ENCODE data around the gene GADD45A.
"Not testable (repeated sequence)": the region's sequence is repeated elsewhere in the genome, so short reads cannot be mapped to it uniquely, and the experiment has no call there.

Gene GADD45A

DNA sequence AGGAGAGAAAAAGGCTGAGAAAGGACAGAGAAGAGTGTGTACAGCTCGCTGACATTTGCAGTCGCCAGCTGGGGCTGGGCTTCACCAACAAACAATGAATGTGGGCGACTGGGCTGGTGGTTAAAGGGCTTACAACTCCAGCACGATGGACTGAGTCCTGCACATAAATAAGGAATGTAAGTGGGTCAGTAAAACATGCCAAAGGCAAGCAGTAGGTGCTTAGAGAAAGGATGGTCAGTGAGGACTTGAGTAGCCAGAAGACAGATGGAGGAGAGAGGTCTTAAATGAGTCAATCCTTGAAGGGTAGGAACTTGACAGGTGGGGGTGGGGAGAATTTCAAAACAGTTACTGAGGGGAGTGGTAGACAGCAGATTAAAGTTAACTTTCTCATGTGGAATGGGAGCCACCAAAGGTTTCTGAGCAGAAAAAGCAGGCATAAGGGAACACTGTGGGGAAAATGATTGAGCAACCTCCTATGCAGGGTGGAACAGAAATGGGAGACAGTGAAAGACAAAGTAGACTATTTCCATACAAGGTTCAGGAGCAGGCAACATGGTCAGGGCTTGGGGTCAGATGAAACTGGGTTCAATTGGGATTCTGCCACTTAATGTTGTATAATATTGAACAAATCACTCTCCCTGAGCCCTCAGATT lies 37.4 kb downstream of the GADD45A start:
- no peak for DNase-seq

DNA sequence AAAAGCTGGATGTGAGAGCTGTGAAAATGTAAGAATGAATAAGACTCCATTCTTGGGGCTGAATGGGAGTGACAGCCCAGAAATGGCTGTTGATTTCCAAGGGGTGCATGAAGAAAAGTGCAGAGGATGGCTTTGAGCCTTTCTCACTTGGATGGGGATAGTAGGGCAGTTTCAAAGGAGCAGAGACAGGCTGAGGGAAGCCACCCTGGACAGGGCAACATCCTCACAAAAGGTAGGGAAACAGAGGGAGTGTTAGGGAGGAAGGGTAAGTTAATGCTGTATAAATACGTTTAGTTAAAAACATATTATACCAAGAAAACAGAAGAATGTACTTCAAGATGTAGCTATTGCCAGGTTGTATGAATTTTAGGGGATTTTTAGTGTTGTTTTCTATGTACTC lies 38.1 kb downstream of the GADD45A start:
- no peak for DNase-seq

DNA sequence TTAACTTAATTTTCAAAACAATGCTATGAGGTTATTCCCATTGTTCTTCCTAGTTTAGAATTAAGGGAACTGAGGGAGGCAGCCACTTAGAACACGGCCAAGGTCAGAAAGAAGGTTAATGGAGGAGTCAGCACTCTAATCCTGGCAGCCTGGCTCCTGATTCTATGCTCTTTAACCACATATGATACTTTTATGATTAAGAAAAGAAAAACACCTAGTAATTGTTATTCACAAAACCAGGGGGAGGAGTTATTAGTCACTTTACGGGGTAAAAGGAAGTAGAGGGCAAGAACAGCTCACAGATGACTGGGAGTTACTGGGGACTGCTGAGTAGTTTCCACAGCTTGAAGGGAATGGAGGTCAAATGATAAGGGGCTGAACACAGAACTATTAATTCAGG lies 38.6 kb downstream of the GADD45A start:
- no peak for DNase-seq

DNA sequence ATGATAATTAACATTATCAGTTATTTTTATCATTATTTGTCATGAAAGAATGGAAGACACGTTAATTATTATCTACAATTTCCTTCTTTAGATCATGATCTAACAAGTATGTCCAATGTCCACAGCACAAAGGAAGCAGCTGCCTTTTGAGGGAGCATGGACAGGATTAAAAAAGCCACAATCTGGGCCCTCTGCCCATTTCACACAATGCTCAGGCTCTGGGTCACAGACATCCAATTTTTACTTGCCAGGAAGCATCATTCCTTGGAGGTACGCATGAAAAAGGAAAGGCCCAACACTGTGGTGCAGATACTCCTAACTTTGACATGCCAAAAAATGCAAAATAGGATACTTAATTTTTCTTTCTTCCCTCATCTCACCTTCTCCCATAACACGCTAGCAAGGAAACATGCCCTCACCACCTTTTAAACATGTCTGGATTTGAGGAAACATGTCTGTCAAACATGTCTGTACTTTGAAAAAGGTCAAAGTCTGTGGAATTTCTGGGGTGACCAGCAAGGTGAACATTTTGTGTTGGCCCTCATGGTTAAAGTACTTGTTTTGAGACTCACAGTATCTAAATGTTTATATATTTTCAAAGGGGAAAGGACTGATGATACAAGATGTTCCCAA lies 40.0 kb downstream of the GADD45A start:
- no peak for DNase-seq

DNA sequence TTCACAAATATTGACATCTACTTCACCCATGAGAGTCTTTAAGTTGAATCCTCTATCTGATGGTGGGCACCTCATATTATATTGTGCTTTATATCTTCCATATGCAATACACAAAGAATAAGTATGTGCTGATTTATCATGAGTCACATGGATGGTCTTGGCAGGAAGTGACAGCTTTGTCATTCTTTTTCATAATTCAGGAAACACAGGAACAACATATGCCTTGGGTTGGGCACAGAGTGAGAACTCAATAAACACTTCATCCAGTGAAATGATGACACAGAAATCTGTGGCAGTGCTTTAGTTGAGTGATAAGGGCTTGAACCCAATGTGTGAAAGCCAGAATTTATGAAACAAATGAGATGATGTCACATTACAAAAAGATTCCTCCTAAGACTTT lies 41.2 kb downstream of the GADD45A start:
- DNase-seq = no peak

DNA sequence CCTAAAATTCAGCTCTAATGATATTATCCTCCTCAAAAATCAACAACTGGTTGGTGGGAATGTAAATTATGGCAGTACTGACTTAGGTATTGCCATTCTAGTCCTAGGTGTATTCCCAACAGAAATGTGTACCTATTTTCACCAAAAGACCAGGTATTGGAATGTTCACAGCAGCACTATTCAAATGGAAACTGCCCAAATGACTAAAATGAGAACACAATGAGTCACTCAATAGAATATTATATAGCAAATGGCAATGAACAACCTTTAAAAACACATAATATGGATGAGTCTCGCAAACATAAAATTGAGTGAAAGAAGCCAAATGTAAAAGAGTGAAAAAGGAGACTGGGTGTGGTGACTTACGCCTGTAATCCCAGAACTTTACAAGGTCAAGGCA lies 44.9 kb downstream of the GADD45A start:
- DNase-seq = no peak

DNA sequence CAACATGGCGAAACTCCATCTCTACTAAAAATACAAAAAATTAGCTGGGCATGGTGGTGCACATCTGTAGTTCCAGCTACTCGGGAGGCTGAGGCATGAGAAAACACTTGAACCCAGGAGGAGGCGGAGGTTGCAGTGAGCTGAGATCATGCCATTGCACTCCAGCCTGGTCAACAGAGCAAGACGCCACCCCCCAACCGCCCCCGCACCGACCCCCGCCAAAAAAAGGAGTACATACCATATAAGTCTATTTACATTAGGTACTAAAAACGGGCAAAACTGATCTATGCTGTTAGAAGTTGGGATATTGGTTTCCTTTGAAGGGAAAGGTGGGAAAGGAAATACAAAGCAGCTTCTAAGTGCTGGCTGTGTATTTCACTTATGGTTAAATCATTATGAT lies 45.3 kb downstream of the GADD45A start:
- DNase-seq = not testable (repeated sequence)

DNA sequence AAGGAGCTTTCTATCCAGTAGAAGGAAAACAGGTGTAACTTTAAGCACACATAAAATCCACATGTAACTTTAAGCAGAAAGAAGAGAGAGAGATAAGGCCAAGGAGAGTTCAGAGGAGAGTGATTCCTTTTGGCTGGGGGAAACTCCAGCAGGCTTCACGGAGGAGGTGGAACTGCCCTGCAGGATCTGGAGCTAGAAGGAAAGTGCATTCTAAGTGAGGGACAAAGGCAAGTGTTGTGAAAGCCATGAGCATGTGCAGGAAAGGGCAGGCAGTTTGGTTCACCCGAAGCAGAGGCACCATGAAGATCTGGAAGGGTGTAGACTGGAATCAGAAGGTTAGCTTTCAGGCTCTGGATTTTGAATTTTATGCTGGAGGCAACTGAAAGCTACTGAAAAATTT lies 46.3 kb downstream of the GADD45A start:
- DNase-seq = no peak

DNA sequence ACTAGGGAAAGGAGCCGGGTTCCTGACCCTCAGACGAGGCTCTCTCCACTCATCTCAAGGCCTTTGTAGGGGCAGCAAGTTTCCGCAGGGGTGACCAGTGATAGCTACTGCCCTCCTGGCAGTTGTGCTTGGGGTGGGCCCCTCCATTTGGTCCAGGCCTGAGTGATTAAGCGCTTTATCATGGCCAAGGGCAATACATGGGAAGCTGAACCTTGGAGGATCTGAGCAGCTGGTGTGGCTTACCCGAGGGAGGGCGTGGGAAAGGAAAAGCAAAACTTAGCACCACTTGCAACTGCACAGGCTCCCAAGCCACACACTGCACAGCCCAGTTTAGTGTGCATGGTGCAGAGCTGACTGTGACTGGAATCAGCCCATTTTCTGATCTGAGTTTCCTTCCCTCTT lies 47.8 kb downstream of the GADD45A start:
- DNase-seq = no peak

DNA sequence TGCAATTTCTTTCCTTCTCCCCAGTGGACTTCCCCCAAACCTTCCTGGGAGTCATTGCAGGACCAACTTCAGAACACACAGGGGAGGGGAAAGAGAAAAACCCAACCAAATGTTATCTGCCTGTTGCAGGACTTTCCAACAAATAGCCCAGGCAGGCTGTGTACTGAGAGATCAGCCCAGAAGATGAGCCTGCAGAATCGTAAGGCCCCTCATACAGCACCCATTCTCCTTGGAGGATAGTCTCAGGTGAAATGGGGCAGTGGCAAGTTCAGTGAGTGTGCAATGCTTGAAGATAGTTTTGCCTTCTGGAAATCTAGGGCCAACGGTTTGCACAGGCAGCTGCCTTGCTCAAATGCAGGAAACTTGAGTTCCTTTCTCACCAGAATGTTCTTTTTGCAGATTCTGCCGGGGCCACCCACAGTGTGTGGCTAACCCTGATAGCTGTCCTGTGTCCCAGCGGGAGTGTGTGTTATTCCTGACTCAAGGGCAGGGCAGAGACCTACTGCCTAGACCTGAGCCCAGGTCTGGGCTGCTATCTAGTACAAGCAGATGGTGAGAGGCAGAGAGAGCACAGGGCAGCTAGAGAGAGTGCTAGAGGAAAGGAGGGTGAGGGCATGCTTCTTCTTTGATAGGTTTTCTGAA lies 48.8 kb downstream of the GADD45A start:
- DNase-seq = no peak

DNA sequence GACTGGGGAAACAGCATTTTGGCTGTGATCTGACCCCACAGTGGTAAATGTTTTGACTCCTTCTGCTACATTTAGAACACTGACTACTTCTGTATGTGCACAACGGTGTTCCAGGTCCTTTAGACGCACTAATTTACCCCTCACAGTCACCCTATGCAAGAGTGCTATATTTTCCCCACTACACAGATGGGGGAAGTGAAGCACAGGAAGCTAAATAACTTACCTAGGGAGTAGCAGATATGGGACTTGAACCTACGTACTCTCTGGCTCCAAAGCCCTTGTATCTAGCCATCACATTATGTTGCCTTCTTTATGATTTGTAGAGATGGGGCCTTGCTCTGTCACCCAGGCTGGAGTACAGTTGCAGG lies 49.3 kb downstream of the GADD45A start:
- DNase-seq = no peak

DNA sequence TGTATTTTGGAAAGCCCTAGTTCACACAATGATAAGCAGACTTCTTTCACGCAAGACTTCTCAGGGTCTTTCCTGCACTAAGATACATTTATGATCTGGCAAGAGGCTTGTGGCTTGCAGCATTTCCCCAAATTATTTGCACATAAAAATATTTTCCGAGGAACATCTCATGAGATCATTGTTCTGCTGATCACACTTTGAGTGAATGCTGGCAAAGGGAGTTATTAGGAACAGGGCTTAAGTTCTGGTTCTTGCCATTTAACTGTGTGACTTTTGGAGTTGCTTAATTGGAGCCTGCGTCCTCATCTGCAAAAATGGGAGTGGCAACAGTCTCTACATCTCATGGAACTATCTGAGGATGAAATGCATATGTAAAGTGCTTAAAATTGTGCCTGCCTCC lies 50.2 kb downstream of the GADD45A start:
- DNase-seq = no peak

DNA sequence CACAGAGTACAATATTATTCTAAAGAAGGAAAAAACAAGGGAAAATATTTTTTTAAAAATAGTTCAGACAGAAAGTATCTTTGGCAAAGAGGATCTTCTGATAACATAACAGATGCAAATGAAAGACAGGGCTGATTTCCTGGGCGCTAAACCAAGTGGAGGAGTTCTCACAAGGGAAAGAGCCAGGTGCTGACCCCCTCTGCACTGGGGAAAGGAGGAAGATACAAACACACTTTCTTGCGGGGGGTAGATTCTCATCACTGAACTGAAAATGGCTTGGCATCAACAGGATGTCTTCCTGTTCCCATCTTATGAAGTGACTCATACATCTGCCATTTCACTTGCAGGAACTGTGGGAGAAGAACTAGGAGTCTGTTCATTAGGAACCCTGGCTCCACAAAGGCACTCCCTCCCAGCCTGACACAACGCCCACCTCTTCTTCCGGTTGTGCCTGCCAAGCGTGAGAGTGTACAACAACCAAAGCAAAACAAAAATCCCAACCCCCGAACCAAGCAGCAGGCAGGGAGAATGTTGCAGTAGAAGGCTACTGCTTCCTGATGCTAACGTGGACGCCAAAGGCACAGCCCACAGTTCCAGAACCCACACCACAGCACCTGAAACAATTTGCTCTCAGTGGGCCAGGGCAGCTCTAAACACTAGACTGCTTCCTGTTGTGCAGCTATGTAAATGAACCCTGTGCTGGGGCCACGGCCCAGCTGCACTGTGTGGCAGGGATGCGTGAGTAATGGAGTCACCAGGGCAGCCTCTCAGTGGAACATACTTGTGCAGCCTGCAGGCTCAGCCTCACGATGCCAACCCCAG lies 51.0 kb downstream of the GADD45A start:
- peak; percentile 59 for DNase-seq

DNA sequence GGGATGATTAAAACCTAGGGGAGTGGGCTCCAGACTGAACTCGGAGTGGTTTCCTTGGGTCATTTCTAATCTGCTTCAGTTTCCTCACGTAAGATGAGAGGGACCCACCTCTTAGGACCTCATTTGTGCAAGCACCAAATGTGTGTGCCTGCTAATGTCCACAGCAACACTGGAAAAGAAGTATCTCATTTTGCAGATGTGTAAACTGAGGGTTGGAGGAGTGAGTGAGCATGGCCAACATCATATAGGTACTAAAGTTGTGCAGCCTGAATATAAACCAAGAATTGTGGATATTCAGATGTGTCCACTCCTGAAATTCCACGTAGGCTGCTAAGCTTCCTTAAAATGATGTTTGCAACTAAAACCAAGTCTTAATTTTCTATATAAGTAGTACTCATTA lies 51.7 kb downstream of the GADD45A start:
- DNase-seq = no peak

DNA sequence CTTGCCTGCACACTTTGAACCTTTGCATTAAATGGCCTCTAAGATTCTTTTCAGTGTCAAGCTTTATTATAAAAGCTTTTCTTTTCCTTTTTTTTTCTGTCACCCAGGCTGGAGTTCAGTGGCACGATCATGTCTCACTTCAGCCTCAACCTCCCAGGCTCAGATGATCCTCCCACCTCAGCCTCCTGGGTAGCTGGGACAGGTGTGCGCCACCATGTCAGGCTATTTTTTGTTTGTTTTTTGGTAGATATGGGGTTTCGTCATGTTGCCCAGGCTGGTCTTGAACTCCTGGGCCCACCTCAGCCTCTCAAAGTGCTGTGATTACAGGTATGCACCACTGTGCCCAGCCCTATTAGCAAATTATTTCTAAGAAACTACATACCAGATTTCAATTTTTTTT lies 52.9 kb downstream of the GADD45A start:
- DNase-seq = no peak
